Ovary (tissue), 9 donors: ENCODE data around the gene EGR4. TPM values are rescaled to one million over a fixed set of nuclear protein-coding genes. Genes with fewer than 3 reads are reported as not detected.

Experiments
- DNase-seq, 5 donors: peaks; one replicate each; pipeline ENCODE4 v3.0.0-alpha.2; 2019 to 2020
- H3K27ac ChIP-seq, 2 donors: fragments of 200-600 bp; one replicate each; pipeline versions ENCODE4 v1.5.1 to v1.8.0; 2019 to 2022
- H3K27me3 ChIP-seq: fragments of 200-600 bp; one replicate; pipeline ENCODE4 v1.8.0; 2022
- H3K36me3 ChIP-seq: fragments of 200-600 bp; sonication (generic); one replicate; pipeline ENCODE4 v1.5.1; 2019
- H3K4me1 ChIP-seq: one replicate; pipeline ENCODE4 v1.8.1; 2013; ENCODE audit warnings: mild to moderate bottlenecking, moderate library complexity; ENCODE audit not compliant: insufficient read depth
- H3K4me3 ChIP-seq: fragments of 200-600 bp; sonication (generic); one replicate; pipeline ENCODE4 v1.5.1; 2017
- H3K9me3 ChIP-seq, 2 donors: fragments of 200-600 bp in 1 of 2; sonication (generic) in 1 of 2; one replicate each; pipeline versions ENCODE4 v1.5.1 to v1.8.1; 2013 to 2019; ENCODE audit warnings: mild to moderate bottlenecking in 1 of 2, moderate library complexity in 1 of 2
- CTCF ChIP-seq, 3 donors: fragments of 450-650 bp in 2 of 3; fragments of 200-600 bp in 1 of 3; IDR thresholded peaks; one replicate each; pipeline versions ENCODE4 v1.5.1 to v1.8.0; 2016 to 2022; ENCODE audit warnings: antibody characterized with exemption in 3 of 3, mild to moderate bottlenecking in 1 of 3
- EP300 ChIP-seq: sonication (generic); formaldehyde crosslinking; IDR thresholded peaks from one replicate; pipeline ENCODE4 v1.6.1; 2017; ENCODE audit warnings: antibody characterized with exemption
- POLR2A ChIP-seq: fragments of 450-650 bp; IDR thresholded peaks from one replicate; pipeline ENCODE4 v1.6.1; 2017; ENCODE audit warnings: antibody characterized with exemption, mild to moderate bottlenecking, moderate library complexity
- WGBS, 3 donors: extraction: QIAGEN DNeasy Blood & Tissue Kit in 1 of 3; methylation state at CpG; one replicate each; pipeline versions ENCODE4 v1.1.5 to v1.1.7; 2013 to 2017; 5-methylcytosine and 5-hydroxymethylcytosine counted together
- intact Hi-C, 4 donors: fragments of 100-400 bp; cut with DNase I; formaldehyde crosslinking; loops; one replicate each; pipeline versions ENCODE4 v1.11.0 to v1.15.1; 2022 to 2023
- polyA plus RNA-seq, 2 donors: library from polyadenylated mRNA; stranded (reverse); fragments of 200-250 nt in 1 of 2; fragments of 350-450 nt in 1 of 2; fragmentation: Illumina TruSeq in 1 of 2; extraction: RNeasy Lipid Tissue Mini Kit (QIAGEN cat#74804) in 1 of 2; gene quantifications; one replicate each; pipeline ENCODE4 v1.2.3, GENCODE V29; 2013 to 2014
- total RNA-seq, 7 donors: library from RNA; depleted of rRNA in 2 of 7; stranded (reverse); fragments of >200 nt in 2 of 7; fragmentation: NEBNext Ultra II Directional in 3 of 7; extraction: Animal tissue kit (Norgen Biotek cat#: 25700) in 3 of 7; gene quantifications; one replicate each; pipeline versions ENCODE4 v1.1.0 to v1.2.4, GENCODE V29; 2016 to 2023
- donor health status: DM: no; HTN: no; CAD: no; lungs with moderate emphysema.
- donor health status: DM: no; HTN: no; CAD: no.
- donor health status: Bipolar disorder and iron deficiency.
- donor health status: DM: yes; HTN: yes; CAD: no.
- donor health status: DM: no; HTN: no; CAD: no.
- donor health status: DM: yes; HTN: yes; CAD: no.

EGR4 gene
- total and polyA plus RNA-seq, 9 donors: 0.04 to 0.13 TPM; not detected in 7

GRCh38 chr2:73268830-73269685 lies 24.3 kb downstream of the EGR4 start:
- DNase-seq: no peak
- H3K9me3 ChIP-seq: no peaks in the 10 kb centered on the region
- no peaks in the 10 kb centered on the region for H3K36me3 ChIP-seq
- no peak for TF ChIP-seq POLR2A
- no peak for TF ChIP-seq CTCF (IDR thresholded peaks at IDR 0.05)
- no peak for TF ChIP-seq EP300
- H3K27me3 ChIP-seq: no peaks in the 10 kb centered on the region
- H3K4me1 ChIP-seq: peaks cover 3% of the 10 kb centered on the region
- no peak overlapping the region for H3K27ac ChIP-seq
- intact Hi-C loops: no loop called here
- no peak overlapping the region for H3K4me3 ChIP-seq
- 13 to 41% (median 34%) methylated on average over 79 to 113 of the region's 113 CpGs for WGBS, 3 donors

GRCh38 chr2:73268366-73268829 lies 24.9 kb downstream of the EGR4 start:
- 68 to 77% (median 72%) methylated on average over 14 of the region's 14 CpGs for WGBS, 3 donors
- no peak for TF ChIP-seq POLR2A
- no peak for TF ChIP-seq CTCF (IDR thresholded peaks at IDR 0.05)
- no peak for TF ChIP-seq EP300
- intact Hi-C loops: no loop called here
- H3K4me1 ChIP-seq: peaks cover 3% of the 10 kb centered on the region
- H3K4me3 ChIP-seq: no peak overlapping the region
- H3K9me3 ChIP-seq: no peaks in the 10 kb centered on the region
- no peaks in the 10 kb centered on the region for H3K36me3 ChIP-seq
- DNase-seq: no peak
- no peak overlapping the region for H3K27ac ChIP-seq
- H3K27me3 ChIP-seq: no peaks in the 10 kb centered on the region

GRCh38 chr2:73267008-73267407 lies 26.3 kb downstream of the EGR4 start:
- Histone ChIP-seq H3K9me3 (no peaks in the 10 kb centered on the region), H3K27ac (no peak overlapping the region), H3K27me3 (no peaks in the 10 kb centered on the region), H3K36me3 (no peaks in the 10 kb centered on the region), H3K4me1 (peaks cover 3% of the 10 kb centered on the region), H3K4me3 (no peak overlapping the region)
- intact Hi-C loops: no loop called here
- no peak for DNase-seq
- TF ChIP-seq EP300 (no peak), POLR2A (no peak), CTCF (IDR thresholded peaks at IDR 0.05) (no peak)
- 96 to 100% (median 99%) methylated on average over 4 of the region's 4 CpGs for WGBS, 3 donors

GRCh38 chr2:73266061-73266901 lies 27.1 kb downstream of the EGR4 start:
- Histone ChIP-seq H3K27ac (no peak overlapping the region), H3K36me3 (no peaks in the 10 kb centered on the region), H3K9me3 (no peaks in the 10 kb centered on the region), H3K4me3 (no peak overlapping the region), H3K27me3 (no peaks in the 10 kb centered on the region), H3K4me1 (peaks cover 3% of the 10 kb centered on the region)
- no peak for DNase-seq
- intact Hi-C loops: no loop called here
- WGBS, 3 donors: 88 to 91% (median 88%) methylated on average over 24 to 26 of the region's 26 CpGs
- TF ChIP-seq CTCF (IDR thresholded peaks at IDR 0.05): no peak
- TF ChIP-seq EP300: no peak
- no peak for TF ChIP-seq POLR2A
